ENCODE measurements around the gene RAB3IP.
"Not testable (repeated sequence)": the region's sequence is repeated elsewhere in the genome, so short reads cannot be mapped to it uniquely, and the experiment has no call there.

RAB3IP gene

DNA sequence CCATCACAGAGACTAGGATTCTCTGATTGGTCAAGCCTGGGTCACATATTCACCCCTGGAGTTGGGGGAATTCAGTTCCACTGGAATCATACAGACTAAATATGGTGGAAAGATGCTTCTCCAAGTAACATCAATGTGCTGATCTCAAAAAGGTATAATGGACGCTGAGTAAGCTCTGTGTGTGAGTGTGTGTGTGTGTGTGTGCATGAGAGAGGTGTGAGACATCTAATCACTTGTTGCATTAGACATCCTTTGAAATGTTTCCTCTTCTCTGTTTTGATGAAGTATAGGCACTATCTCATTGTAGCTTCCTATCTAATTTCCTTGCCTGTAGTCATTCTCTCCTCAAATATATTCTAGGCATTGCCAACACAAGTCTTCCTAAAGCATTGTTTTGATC, 5.0 kb upstream of the RAB3IP start:
- ATAC-seq (no peak), DNase-seq (no peak)
- Mint-ChIP-seq H3K27me3 (peaks cover 33% of the 10 kb centered on the region), H3K9me3 (no peaks in the 10 kb centered on the region), H3K27ac (no peak overlapping the region), H3K4me3 (no peak overlapping the region), H3K4me1 (no peaks in the 10 kb centered on the region)

DNA sequence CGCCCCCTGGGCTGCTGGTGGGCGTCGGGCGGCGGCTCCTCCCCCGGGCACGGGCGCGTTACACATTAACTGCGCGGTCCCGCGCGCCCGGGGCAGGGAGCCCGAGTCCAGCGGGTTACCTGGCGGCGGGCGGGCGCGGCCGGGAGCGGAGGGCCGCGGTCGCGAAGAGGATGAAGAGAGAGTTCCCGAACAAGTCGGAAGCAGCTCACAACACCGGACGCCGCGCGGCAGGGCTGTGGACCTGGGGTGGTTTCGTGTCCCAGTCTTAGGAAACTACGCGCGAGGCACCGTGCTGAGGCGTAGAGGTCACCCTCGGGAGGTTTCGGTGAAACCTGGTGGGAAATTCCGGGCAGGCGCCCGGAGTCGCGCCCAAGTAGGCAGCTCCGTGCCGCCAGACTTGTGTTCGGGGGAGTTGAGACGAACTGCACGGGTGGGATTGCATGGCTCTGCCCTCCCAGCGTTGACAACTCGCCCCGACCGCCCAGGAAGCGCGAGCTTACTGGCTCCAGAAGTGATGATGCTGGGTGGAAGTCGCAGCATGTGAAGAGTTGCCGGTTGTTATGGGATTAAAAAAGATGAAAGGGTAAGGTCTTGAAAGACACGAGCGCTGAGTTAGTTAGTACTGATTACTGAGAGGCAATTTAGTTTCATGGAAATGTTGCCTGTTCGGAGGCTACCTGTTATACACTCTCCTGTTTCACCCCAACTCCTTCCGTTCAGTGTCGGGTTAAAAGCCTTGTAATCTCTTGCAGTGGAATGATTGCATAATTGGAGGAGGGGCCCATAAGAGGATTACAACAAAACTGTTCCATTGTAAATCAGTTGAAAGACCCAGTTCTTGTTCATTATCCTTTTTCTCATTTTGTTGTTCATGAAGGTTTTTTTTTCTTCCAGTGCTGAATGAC, 879 bp downstream of the RAB3IP start:
- Mint-ChIP-seq H3K4me1 (peaks cover 19% of the 10 kb centered on the region), H3K4me3 (peak overlapping the region; percentile 83 to 93), H3K27ac (peak overlapping the region in 1 of 2 donors; percentile 96), H3K9me3 (no peaks in the 10 kb centered on the region), H3K27me3 (peaks cover 16% of the 10 kb centered on the region)
- ATAC-seq (peak; percentile 57), DNase-seq (peak; percentile 61 to 62)

DNA sequence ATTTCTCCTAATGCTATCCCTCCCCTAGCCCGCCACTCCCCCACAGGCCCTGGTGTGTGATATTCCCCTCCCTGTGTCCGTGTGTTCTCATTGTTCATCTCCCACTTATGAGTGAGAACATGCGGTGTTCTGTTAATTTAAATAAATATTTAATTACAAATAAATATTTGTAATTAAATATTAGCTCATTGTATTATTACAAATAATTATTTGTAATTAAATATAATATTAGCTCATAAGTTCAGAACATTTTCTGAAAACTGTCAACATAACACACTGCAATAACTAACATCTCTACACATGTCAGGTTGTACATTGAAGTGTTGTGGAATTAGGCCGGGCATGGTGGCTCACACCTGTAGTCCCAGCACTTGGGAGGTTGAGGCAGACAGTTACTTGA, 5.4 kb downstream of the RAB3IP start:
- peaks cover 19% of the 10 kb centered on the region for H3K4me1 Mint-ChIP-seq
- DNase-seq (no peak), ATAC-seq (no peak)
- no peak overlapping the region for H3K4me3 Mint-ChIP-seq
- no peaks in the 10 kb centered on the region for H3K27me3 Mint-ChIP-seq
- no peak overlapping the region for H3K27ac Mint-ChIP-seq
- H3K9me3 Mint-ChIP-seq, result no peaks in the 10 kb centered on the region

DNA sequence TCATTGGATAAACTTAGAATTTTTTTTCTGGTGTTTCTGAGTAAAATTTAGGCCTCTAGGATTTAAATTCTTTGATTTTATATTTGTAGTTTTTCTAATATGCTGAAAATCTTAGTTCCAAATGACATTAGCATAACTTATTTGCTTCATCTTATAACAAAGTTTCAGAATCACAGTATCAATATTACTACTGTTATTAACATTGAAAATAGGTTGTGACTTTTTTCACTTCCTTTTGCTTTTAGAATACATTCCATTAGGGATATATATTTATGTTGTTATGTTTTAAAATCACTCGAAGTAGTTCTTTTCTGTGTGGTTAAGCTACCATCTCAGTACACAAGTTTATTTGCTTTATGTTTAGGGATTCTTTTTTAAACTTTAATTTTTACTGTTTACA, 12.8 kb downstream of the RAB3IP start:
- H3K4me1 Mint-ChIP-seq, result peaks cover 19% of the 10 kb centered on the region
- H3K27ac Mint-ChIP-seq, result no peak overlapping the region
- H3K4me3 Mint-ChIP-seq, result no peak overlapping the region
- ATAC-seq (no peak), DNase-seq (no peak)
- no peaks in the 10 kb centered on the region for H3K9me3 Mint-ChIP-seq
- no peaks in the 10 kb centered on the region for H3K27me3 Mint-ChIP-seq

DNA sequence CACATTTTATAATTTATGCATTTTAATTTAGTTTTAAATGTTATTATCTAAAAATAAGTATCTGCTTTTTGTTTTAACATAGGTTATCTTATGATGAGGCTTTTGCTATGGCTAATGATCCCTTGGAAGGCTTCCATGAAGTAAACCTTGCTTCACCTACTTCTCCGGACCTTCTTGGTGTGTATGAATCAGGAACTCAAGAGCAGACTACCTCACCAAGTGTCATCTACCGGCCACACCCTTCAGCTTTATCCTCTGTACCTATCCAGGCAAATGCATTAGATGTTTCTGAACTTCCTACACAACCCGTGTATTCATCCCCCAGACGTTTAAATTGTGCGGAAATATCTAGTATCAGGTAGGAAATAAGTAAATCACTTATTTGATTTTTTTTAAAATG, 16.6 kb downstream of the RAB3IP start:
- Mint-ChIP-seq H3K4me3 (no peak overlapping the region), H3K27ac (no peak overlapping the region), H3K4me1 (peaks cover 14% of the 10 kb centered on the region), H3K27me3 (no peaks in the 10 kb centered on the region), H3K9me3 (peaks cover 5 to 8% of the 10 kb centered on the region in 2 donors)
- no peak for DNase-seq
- ATAC-seq, result no peak

DNA sequence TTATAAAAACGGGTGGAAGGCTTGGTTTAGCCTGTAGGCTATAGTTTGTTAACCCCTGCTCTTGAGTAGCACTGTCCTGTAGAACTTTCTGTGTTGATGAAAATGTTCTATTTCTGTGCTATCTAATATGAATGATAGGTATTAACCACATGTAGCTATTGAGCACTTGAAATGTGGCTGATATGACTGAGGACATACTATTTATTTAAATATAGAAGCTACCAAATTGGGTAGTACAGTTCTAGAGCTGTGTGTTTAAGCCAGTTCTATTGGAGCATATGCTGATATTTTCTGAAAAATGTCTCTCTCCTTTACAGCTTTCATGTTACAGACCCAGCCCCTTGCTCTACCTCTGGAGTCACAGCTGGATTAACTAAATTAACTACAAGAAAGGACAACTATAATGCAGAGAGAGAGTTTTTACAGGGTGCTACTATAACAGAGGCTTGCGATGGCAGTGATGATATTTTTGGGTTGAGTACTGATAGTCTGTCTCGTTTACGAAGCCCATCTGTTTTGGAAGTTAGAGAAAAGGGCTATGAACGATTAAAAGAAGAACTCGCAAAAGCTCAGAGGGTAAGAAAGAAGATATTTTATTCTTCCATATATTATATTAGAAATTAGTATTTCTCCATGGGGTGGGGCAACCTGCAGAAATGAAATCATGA, 17.6 kb downstream of the RAB3IP start:
- H3K27ac Mint-ChIP-seq, result no peak overlapping the region
- H3K4me3 Mint-ChIP-seq, result no peak overlapping the region
- H3K9me3 Mint-ChIP-seq, result peaks cover 8 to 11% of the 10 kb centered on the region in 2 donors
- no peak for ATAC-seq
- no peak for DNase-seq
- no peaks in the 10 kb centered on the region for H3K27me3 Mint-ChIP-seq
- peaks cover 8% of the 10 kb centered on the region for H3K4me1 Mint-ChIP-seq

DNA sequence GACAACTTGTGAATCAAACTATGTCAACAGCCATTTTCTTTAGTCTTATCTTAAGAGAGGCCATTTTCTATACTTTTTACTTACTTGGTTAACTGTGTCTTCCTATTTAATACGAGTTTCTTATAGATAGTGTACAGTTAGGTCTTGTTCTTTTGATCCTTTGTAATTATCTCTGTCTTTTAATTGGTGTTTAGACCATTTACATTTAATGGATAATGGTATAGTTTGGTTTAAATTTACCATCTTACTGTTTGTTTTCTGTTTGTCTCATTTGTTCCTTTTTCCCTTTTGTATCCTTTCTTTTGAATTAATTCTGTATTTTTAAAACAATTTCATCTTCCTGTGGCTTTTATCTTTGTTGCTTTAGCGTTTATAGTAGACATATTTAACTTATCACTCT, 19.4 kb downstream of the RAB3IP start:
- no peaks in the 10 kb centered on the region for H3K4me1 Mint-ChIP-seq
- H3K27me3 Mint-ChIP-seq, result no peaks in the 10 kb centered on the region
- H3K9me3 Mint-ChIP-seq, result peaks cover 8 to 13% of the 10 kb centered on the region in 2 donors
- ATAC-seq (no peak), DNase-seq (no peak)
- no peak overlapping the region for H3K4me3 Mint-ChIP-seq
- no peak overlapping the region for H3K27ac Mint-ChIP-seq

DNA sequence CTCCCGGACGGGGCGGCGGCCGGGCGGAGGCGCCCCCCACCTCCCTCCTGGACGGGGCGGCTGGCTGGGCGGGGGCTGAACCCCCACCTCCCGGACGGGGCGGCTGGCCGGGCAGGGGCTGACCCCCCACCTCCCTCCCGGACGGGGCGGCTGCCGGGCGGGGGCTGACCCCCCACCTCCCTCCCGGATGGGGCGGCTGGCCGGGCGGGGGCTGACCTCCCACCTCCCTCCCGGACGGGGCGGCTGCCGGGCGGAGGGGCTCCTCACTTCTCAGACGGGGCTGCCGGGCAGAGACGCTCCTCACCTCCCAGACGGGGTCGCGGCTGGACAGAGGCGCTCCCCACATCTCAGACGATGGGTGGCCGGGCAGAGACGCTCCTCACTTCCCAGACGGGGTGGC, 20.9 kb downstream of the RAB3IP start:
- H3K9me3 Mint-ChIP-seq, result peaks cover 16 to 19% of the 10 kb centered on the region in 2 donors
- ATAC-seq, H3K27ac Mint-ChIP-seq, H3K4me3 Mint-ChIP-seq, DNase-seq, H3K27me3 Mint-ChIP-seq, H3K4me1 Mint-ChIP-seq: not testable (repeated sequence)

DNA sequence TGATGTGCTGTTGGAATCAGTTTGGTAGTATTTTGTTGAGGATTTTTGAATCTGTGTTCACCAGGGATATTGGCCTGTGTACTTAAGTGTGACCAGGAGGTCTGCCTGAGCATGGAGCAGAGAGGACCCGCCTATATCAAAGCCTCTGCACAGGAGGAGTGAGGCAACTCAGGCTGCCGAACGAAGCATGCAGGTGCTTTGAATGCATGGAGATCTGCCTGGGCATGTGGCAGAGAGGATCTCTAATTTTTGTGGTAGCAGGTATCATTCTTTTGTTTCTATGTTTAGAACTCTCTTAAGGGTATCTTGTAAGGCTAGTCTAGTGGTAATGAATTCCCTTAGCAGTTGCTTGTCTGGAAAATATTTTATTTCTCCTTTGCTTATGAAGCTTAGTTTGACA, 26.9 kb downstream of the RAB3IP start:
- peaks cover 36 to 58% of the 10 kb centered on the region in 2 donors for H3K9me3 Mint-ChIP-seq

DNA sequence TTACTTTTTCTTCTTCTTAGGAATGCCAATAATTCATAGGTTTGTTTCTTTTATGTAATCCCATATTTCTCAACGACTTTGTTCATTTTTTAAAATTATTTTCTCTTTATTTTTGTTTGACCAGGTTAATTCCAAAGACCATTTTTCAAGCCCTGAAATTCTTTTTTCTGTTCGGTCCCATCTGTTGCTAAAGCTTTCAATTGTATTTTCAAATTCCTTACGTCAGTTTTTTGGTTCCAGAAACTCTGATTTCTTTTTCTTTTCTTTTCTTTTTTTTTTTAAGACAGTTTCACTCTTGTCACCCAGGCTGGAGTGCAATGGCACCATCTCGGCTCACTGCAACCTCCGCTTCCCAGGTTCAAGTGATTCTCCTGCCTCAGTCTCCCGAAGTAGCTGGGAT, 27.6 kb downstream of the RAB3IP start:
- Mint-ChIP-seq H3K4me3 (no peak overlapping the region), H3K27ac (no peak overlapping the region), H3K9me3 (peaks cover 35 to 65% of the 10 kb centered on the region in 2 donors)

More for the DNA sequence above, 26.9 kb downstream of the RAB3IP start:
- H3K27ac Mint-ChIP-seq, result peak overlapping the region in 1 of 2 donors; percentile 82
- DNase-seq, result no peak
- no peak overlapping the region for H3K4me3 Mint-ChIP-seq
- no peak for ATAC-seq
- no peaks in the 10 kb centered on the region for H3K4me1 Mint-ChIP-seq
- no peaks in the 10 kb centered on the region for H3K27me3 Mint-ChIP-seq

DNA sequence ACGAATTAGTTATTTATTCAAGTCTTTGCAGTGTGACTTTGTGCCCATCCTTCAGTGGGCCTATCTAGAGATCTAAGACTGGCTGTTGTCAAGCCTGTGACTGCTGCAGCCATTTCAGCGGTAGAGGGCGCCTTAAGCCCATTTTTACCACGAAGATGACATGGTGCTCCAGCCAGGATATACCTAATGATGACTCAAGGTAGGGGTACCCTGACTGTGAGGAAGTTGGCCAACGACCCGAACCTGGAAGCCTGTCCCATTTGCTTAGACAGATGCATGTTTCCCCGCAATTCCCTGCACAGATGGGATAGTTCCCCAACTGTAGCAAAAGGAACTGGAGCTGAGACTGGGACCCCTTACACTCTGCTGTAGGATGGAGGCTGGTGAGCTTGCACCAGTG, 41.3 kb downstream of the RAB3IP start:
- DNase-seq (no peak), ATAC-seq (no peak)
- Mint-ChIP-seq H3K9me3 (peaks cover 12 to 13% of the 10 kb centered on the region in 2 donors), H3K27me3 (no peaks in the 10 kb centered on the region), H3K4me3 (no peak overlapping the region), H3K4me1 (peaks cover 5% of the 10 kb centered on the region), H3K27ac (no peak overlapping the region)

More for the DNA sequence above, 27.6 kb downstream of the RAB3IP start:
- ATAC-seq, result no peak
- DNase-seq, result no peak
- Mint-ChIP-seq H3K27me3 (no peaks in the 10 kb centered on the region), H3K4me1 (no peaks in the 10 kb centered on the region)

DNA sequence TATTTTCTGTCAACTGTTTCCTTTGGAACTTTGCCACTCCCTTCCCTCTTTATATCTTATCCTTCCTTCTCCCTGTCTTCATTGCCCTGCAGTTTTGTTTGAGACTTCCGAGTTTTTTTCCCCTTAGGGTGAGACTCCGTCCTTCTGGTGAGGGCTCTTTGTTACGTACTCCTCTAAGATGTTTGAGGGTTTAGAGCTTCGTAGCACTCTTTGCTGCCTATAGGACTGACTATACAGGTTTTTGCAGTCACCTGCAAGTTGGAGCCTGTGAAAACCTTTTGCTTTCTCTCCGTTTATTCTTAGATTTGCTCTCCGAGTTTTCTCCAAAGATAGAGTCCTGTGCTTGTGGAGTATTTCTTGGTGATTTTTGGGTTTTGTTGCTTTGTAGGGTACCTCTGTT, 44.7 kb downstream of the RAB3IP start:
- Mint-ChIP-seq H3K9me3 (peaks cover 12 to 13% of the 10 kb centered on the region in 2 donors), H3K4me1 (peaks cover 5% of the 10 kb centered on the region), H3K4me3 (no peak overlapping the region), H3K27ac (no peak overlapping the region), H3K27me3 (no peaks in the 10 kb centered on the region)
- no peak for ATAC-seq
- DNase-seq, result no peak

DNA sequence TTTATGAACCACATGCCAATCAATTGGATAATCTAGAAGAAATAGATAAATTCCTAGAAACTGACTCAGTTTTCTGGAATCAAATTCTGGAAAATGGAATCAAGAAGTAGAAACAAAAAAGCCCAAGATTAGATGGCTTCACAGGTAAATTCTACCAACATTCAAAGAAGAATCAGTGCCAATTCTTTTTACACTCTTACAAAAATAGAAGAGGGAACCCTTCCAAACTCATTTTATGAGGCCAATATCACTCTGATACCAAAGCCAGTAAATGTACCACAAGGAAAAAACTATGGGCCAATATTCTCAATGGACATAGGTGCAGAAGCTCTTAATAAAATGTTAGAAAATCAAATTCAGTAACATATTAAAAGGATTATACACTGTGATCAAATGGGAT, 50.7 kb downstream of the RAB3IP start:
- Mint-ChIP-seq H3K4me1 (no peaks in the 10 kb centered on the region), H3K27ac (no peak overlapping the region), H3K4me3 (no peak overlapping the region), H3K27me3 (no peaks in the 10 kb centered on the region), H3K9me3 (peaks cover 26 to 31% of the 10 kb centered on the region in 2 donors)
- DNase-seq (no peak), ATAC-seq (no peak)

DNA sequence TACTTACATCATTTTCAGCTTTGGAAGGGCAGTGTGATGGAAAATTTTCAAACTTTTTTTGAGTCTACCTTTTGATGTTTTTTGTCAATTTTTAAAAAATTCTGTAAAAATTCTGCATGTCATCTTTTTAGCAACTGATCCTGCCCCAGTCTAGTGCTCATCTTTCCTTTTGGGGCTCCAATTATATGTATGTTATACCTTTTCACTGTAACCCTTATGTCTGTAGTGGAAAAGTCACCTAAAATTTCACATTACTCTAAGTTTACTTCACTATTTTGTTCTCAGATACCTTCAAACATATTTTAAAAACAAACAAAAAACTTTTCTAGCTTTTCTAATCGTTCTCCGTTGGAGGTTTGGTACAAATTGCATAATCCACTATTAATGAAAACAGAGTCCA, 53.9 kb downstream of the RAB3IP start:
- no peak overlapping the region for H3K4me3 Mint-ChIP-seq
- no peak for DNase-seq
- H3K9me3 Mint-ChIP-seq, result peaks cover 26 to 40% of the 10 kb centered on the region in 2 donors
- H3K27me3 Mint-ChIP-seq, result no peaks in the 10 kb centered on the region
- ATAC-seq, result no peak
- H3K4me1 Mint-ChIP-seq, result no peaks in the 10 kb centered on the region
- no peak overlapping the region for H3K27ac Mint-ChIP-seq

DNA sequence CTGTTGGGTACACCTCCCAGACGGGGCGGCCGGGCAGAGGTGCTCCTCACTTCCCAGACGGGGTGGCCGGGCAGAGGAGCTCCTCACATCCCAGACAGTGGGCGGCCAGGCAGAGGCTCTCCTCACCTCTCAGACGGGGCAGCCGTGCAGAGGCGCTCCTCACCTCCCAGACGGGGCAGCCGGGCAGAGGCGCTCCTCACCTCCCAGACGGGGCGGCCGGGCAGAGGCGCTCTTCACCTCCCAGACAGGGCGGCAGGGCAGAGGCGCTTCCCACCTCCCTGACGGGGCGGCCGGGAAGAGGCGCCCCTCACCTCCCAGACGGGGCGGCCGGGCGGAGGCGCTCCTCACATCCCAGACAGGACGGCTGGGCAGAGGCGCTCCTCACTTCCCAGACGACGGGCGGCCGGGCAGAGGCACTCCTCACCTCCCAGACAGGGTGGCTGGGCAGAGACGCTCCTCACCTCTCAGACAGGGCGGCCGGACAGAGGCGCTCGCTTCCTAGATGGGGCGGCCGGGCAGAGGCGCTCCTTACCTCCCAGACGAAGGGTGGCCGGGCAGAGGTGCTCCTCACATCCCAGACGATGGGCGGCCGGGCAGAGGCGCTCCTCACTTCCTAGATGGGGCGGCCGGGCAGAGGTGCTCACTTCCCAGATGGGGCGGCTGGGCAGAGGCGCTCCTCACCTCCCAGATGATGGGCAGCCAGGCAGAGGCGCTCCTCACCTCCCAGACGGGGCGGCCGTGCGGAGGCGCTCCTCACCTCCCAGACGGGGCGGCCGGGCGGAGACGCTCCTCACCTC, 68.6 kb downstream of the RAB3IP start:
- H3K27ac Mint-ChIP-seq, result not testable (repeated sequence)

More for the DNA sequence above, 68.6 kb downstream of the RAB3IP start:
- not testable (repeated sequence) for H3K4me1 Mint-ChIP-seq, ATAC-seq, DNase-seq, H3K27me3 Mint-ChIP-seq, H3K4me3 Mint-ChIP-seq
- peaks cover 25 to 37% of the 10 kb centered on the region in 2 donors for H3K9me3 Mint-ChIP-seq

Data from stimulated activated naive CD8-positive, alpha-beta T cell treated with anti-CD3 and anti-CD28 coated beads, Interleukin-15, amount 100 ng/mL, for 72 hours (primary cell).